ENCODE data around the gene ZMYM5. TPM values are rescaled to one million over a fixed set of nuclear protein-coding genes. Genes with fewer than 3 reads are reported as not detected.

The ZMYM5 gene
- total and polyA plus RNA-seq, 9 of the 15 experiments (the other 6 are each of a cell fraction or from before 2014, with no cell fraction given) = 5.4 to 11.9 (median 7.8) TPM

GRCh38 chr13:19794631-19795030, 68.8 kb downstream of the ZMYM5 start:
- H2AFZ ChIP-seq (ENCODE audit: low read depth, low read length) = no peak overlapping the region
- POLR2A ChIA-PET = no interaction called here
- CTCF ChIA-PET (ENCODE audit: low intra/inter-chr PET ratio) = no interaction called here
- H3K36me3 ChIP-seq (ENCODE audit: control insufficient read depth, insufficient read depth, low read length) = no peaks in the 10 kb centered on the region
- no peak overlapping the region for H3K4me2 ChIP-seq (ENCODE audit: insufficient read depth, low read length)
- 36% methylated on average over 3 of the region's 4 CpGs for WGBS (ENCODE audit: insufficient coverage, low coverage, missing lambda C conversion rate)
- H3K9me1 ChIP-seq (ENCODE audit: control insufficient read depth, insufficient read depth, low read length) = no peaks in the 10 kb centered on the region
- no peaks in the 10 kb centered on the region for H3K27me3 ChIP-seq (ENCODE audit: control insufficient read depth in 2 of 2, insufficient read depth in 2 of 2, low read length in 2 of 2)
- no peaks in the 10 kb centered on the region for H3K79me2 ChIP-seq (ENCODE audit: control insufficient read depth, insufficient read depth, low read length)
- intact Hi-C loops (cut with micrococcal nuclease) (no loop called here), in situ Hi-C loops (cut with MboI) (no loop called here)
- BruUV-seq (replicated peaks) = no TSS peak
- no peaks in the 10 kb centered on the region for H3K4me1 ChIP-seq (replicated peaks in 1 of 2; ENCODE audit: control insufficient read depth in 2 of 2, insufficient read depth in 2 of 2, low read length in 2 of 2)
- H3K9me3 ChIP-seq (replicated peaks; ENCODE audit: control insufficient read depth, insufficient read depth, low read depth, low read length) = no peaks in the 10 kb centered on the region
- DNase-seq (ENCODE audit: extremely low read depth in 1 of 4, low spot score in 3 of 4) = no peak
- ATAC-seq = no peak
- no peak for FAIRE-seq
- H4K20me1 ChIP-seq (replicated peaks; ENCODE audit: control insufficient read depth, insufficient read depth, low read length) = no peaks in the 10 kb centered on the region
- H3K4me3 ChIP-seq = no peak overlapping the region
- H3K9ac ChIP-seq (ENCODE audit: insufficient read depth in 1 of 2, low read depth in 2 of 2, low read length in 2 of 2) = no peak overlapping the region
- no peak overlapping the region for H3K27ac ChIP-seq (ENCODE audit: extremely low read depth, low read depth, low read length)
- TF ChIP-seq SPI1 (IDR thresholded peaks at IDR 0.05; ENCODE audit: borderline replicate concordance, low read depth, low read length) = no peak
- TF ChIP-seq BRF2 (IDR thresholded peaks at IDR 0.05; ENCODE audit: borderline replicate concordance, insufficient read depth, insufficient read length) = no peak
- no peak for TF ChIP-seq ZNF175 (CRISPR knock-in tag; IDR thresholded peaks at IDR 0.05; ENCODE audit: low read depth)
- TF ChIP-seq THAP7 (CRISPR knock-in tag; IDR thresholded peaks at IDR 0.05) = no peak
- TF ChIP-seq SUPT5H (IDR thresholded peaks at IDR 0.05) = no peak
- TF ChIP-seq HMG20B (CRISPR knock-in tag; IDR thresholded peaks at IDR 0.05) = no peak
- TF ChIP-seq NCOA4 (IDR thresholded peaks at IDR 0.05; ENCODE audit: partially characterized antibody) = no peak
- no peak for TF ChIP-seq HINFP (tag; conservative IDR thresholded peaks at IDR 0.05; ENCODE audit: low read depth)
